Measurements from ENCODE around the gene GRIN1. TPM values are rescaled to one million over a fixed set of nuclear protein-coding genes. Genes with fewer than 3 reads are reported as not detected.
A peak's percentile ranks its signal among the peaks of the same experiment; 100 is the strongest.

GRIN1 gene
- total and polyA plus RNA-seq, 4 donors: 0.06 to 0.51 (median 0.34) TPM

DNA sequence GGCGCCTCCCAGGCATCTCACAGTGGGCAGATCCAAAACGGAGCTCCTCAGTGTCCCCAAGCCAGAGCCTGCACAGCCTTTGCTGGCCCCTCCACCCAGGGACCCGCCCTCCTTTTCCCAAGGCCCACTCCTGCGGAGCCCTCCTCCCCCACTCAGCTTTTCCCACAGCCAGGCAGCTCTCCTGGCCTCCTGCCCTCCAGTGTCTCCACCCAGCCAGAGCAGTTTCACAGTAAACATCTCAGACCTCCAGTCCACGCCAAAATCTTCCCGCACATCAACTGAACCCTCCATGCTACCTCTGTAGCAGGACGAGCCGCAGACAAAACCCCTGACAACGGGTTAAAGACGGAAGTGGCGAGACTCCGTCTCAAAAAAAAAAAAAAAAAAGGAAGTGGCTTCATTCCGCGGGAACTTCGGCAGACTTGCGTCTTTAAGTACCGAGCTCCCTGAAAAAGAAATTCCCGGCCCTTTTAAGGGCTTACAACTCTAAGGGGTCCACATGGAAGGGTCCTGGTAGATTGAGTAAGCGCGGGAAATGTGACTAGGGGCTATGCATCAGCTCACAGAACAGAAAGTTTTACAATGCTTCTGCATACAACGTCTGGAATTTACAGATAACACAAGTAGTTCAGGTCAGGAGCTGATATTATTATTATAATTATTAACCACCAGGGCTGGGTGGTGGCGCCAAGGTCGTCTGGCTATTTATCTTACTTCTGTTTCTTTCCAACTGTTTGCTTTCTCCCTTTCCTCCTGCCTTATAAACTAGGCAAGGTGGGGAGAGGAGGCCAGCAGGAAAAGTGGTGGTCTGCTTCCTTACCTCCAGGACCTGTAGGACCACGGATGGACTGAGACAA, 11.4 kb upstream of the GRIN1 start:
- WGBS, 2 donors: 14 to 15% methylated on average over 24 of the region's 24 CpGs
- Histone ChIP-seq H3K27me3 (ENCODE audit: control insufficient read depth in 3 of 3, insufficient read depth in 3 of 3, low read length in 2 of 3) (no peaks in the 10 kb centered on the region), H3K9ac (ENCODE audit: insufficient read depth in 1 of 2, low read length in 2 of 2) (peak overlapping the region in 1 of 2 donors; percentile 61), H3K4me3 (no peak overlapping the region), H3K4me1 (ENCODE audit: control insufficient read depth in 5 of 5, insufficient read depth in 5 of 5, low read length in 5 of 5) (peaks cover 0 to 16% (median 6%) of the 10 kb centered on the region in 5 donors), H3K27ac (ENCODE audit: low read depth in 1 of 2, low read length in 1 of 2) (peak overlapping the region in 1 of 2 donors; percentile 82), H3K36me3 (ENCODE audit: control insufficient read depth in 4 of 4, insufficient read depth in 4 of 4, low read length in 4 of 4) (no peaks in the 10 kb centered on the region), H3K9me3 (ENCODE audit: control insufficient read depth in 4 of 4, insufficient read depth in 3 of 4, low read length in 3 of 4) (peaks cover 0 to 5% (median 0%) of the 10 kb centered on the region in 4 donors)
- ATAC-seq (ENCODE audit: insufficient read depth, low FRiP score) (no peak), DNase-seq (peak; percentile 24 to 59 (median 37))
- TF ChIP-seq CTCF (IDR thresholded peaks at IDR 0.05; ENCODE audit: control extremely low read depth, extremely low read depth): no peak

DNA sequence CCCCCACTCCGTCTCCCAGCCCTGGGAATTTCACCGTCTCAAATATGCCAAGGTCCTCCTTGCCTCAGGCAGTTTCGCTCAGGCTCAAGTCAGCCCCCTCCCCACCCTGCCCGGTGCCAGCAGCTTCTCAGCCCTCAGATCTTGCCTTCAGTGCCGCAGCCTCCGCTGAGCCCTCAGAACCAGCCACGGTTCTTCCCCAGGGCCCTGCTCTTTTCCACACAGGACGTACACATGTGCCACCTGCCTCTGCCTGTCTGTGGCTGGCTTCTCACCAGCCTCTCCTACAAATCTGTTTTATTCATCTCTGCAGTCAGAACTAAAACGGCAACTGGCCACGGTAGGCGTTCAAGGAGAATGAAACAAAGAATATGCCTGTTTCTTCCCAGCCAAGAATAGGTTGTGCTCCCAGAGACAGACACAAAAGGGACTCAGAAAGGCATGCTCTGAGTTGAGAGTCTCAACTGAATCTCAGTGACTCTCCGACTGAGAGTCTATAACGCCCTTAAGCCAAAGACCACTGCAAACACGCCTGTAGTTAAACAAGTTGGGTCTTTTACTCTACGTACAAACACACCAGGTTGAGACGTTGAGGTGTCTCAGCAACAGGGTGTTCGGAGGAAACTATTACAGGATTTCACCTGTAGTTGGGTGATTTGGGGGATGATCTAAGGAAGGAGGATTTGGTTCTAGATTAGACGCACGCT, 10.6 kb upstream of the GRIN1 start:
- no peak for ATAC-seq (ENCODE audit: insufficient read depth, low FRiP score)

DNA sequence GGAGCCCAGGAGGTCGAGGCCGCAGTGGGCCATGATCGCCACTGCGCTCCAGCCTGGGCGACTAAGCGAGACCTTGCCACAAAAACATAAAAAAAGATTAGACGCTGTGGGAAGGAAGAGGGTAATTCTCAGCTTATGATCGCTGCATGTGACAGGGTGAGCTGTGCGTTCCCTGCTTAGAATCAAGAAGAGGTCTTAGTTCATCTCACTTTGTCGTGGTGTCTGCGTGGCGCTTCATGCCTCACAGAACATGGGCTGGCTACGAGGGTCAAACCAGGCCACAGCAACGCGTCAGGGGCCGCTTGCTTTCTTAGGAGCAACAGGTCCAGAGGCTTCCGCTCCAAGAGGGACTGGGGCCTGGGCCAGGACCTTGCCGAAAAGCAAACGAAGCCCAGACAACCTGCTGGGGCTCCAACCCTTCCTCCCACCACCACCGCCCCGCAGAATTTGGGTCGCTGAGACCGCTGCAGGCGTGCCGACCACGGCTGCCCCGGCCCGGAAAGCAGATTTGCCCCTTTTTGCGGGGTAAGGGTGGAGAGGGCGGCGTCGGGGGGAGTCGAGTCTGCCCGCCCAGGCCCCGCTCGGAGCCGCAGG, 10.0 kb upstream of the GRIN1 start:
- WGBS, 2 donors: 24 to 27% methylated on average over 37 of the region's 37 CpGs
- DNase-seq: no peak

More for the DNA sequence above, 10.6 kb upstream of the GRIN1 start:
- Histone ChIP-seq H3K9me3 (ENCODE audit: control insufficient read depth in 4 of 4, insufficient read depth in 3 of 4, low read length in 3 of 4) (peaks cover 0 to 5% (median 0%) of the 10 kb centered on the region in 4 donors), H3K9ac (ENCODE audit: insufficient read depth in 1 of 2, low read length in 2 of 2) (no peak overlapping the region), H3K4me3 (peak overlapping the region; percentile 8), H3K36me3 (ENCODE audit: control insufficient read depth in 4 of 4, insufficient read depth in 4 of 4, low read length in 4 of 4) (no peaks in the 10 kb centered on the region), H3K4me1 (ENCODE audit: control insufficient read depth in 5 of 5, insufficient read depth in 5 of 5, low read length in 5 of 5) (peaks cover 0 to 16% (median 6%) of the 10 kb centered on the region in 5 donors), H3K27me3 (ENCODE audit: control insufficient read depth in 3 of 3, insufficient read depth in 3 of 3, low read length in 2 of 3) (no peaks in the 10 kb centered on the region), H3K27ac (ENCODE audit: low read depth in 1 of 2, low read length in 1 of 2) (peak overlapping the region in 1 of 2 donors; percentile 80)
- peak in 1 of 3 donors; percentile 47 for DNase-seq
- 56 to 67% methylated on average over 19 of the region's 19 CpGs for WGBS, 2 donors
- no peak for TF ChIP-seq CTCF (IDR thresholded peaks at IDR 0.05; ENCODE audit: control extremely low read depth, extremely low read depth)

More for the DNA sequence above, 10.0 kb upstream of the GRIN1 start:
- H3K4me1 ChIP-seq (ENCODE audit: control insufficient read depth in 5 of 5, insufficient read depth in 5 of 5, low read length in 5 of 5): peaks cover 0 to 16% (median 6%) of the 10 kb centered on the region in 5 donors
- ATAC-seq (ENCODE audit: insufficient read depth, low FRiP score): no peak
- no peaks in the 10 kb centered on the region for H3K36me3 ChIP-seq (ENCODE audit: control insufficient read depth in 4 of 4, insufficient read depth in 4 of 4, low read length in 4 of 4)
- peak overlapping the region; percentile 76 for H3K4me3 ChIP-seq
- peaks cover 0 to 5% (median 0%) of the 10 kb centered on the region in 4 donors for H3K9me3 ChIP-seq (ENCODE audit: control insufficient read depth in 4 of 4, insufficient read depth in 3 of 4, low read length in 3 of 4)
- H3K27me3 ChIP-seq (ENCODE audit: control insufficient read depth in 3 of 3, insufficient read depth in 3 of 3, low read length in 2 of 3): peaks cover 0 to 3% (median 0%) of the 10 kb centered on the region in 3 donors
- peak overlapping the region; percentile 65 to 80 for H3K27ac ChIP-seq (ENCODE audit: low read depth in 1 of 2, low read length in 1 of 2)
- H3K9ac ChIP-seq (ENCODE audit: insufficient read depth in 1 of 2, low read length in 2 of 2): no peak overlapping the region
- TF ChIP-seq CTCF (IDR thresholded peaks at IDR 0.05; ENCODE audit: control extremely low read depth, extremely low read depth): no peak
